ENCODE data around the gene C11orf16.
"Not testable (repeated sequence)": the region's sequence is repeated elsewhere in the genome, so short reads cannot be mapped to it uniquely, and the experiment has no call there.

Gene C11orf16

DNA sequence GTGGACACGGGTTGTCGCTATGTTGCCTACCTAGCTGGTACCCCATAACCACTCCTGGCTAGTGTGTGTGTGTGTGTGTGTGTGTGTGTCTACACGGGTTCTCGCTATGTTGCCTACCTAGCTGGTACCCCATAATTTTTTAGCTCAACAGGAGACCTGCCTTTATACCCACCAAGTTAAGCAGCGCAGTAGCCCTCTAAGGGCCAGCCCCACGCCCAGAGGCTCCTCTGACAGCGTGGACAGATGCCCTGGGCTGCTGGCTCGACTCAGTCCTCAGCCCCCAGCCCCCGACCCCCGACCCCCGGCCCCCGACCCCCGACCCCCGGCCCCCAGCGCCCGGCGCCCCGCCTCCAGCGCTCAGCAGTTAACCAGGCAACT is 22.1 kb downstream of the C11orf16 start:
- peaks cover 13% of the 10 kb centered on the region for H3K4me1 ChIP-seq (ENCODE audit: control insufficient read depth, low read depth, low read length)
- H3K36me3 ChIP-seq (ENCODE audit: control insufficient read depth, low read depth, low read length): peaks cover 4% of the 10 kb centered on the region
- H3K27me3 ChIP-seq (ENCODE audit: control insufficient read depth, insufficient read depth, low read length): peaks cover 26% of the 10 kb centered on the region
- no peak overlapping the region for H3K9ac ChIP-seq (ENCODE audit: low read length)
- no peak overlapping the region for H3K27ac ChIP-seq (ENCODE audit: low read length)
- H3K9me3 ChIP-seq (ENCODE audit: control insufficient read depth, low read depth, low read length): no peaks in the 10 kb centered on the region
- peak overlapping the region; percentile 64 for H3K4me3 ChIP-seq (ENCODE audit: low read length)

DNA sequence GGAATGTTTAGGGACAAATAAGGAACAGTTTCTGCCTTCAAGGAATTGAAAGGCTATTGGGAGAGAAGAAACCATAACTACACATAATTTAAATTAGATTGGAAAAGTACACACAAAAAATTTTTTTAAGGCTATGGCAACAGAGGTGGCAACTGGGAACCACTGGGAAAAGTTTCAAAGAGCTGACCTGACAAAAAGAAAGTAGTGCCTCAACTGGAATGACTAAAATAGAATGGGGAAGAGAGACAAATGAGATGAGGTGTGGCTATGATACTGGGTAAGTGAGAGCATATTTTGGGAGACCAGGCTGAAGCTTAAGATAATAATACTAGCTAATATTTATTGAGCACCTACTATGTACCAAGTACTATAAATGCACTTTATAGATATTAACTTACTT is 24.6 kb downstream of the C11orf16 start:
- peaks cover 8% of the 10 kb centered on the region for H3K4me1 ChIP-seq (ENCODE audit: control insufficient read depth, low read depth, low read length)

DNA sequence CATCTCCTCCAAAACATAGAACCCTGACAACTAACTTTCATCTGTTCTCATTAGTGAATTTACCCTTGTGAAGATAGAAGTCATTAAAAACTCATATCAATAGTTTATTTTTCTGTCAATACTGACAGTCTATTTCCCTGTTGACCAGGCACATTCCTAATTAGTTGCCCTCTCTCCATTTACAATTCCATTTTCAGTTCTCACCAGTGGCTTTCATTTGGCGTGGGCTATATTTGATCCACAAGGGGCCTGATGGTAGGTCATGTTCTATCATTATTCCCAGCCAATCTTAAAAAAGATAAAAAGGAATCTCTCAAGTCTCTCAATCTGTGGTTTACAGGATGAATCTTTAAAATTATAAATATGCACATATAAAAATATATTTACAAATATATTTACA is 25.6 kb downstream of the C11orf16 start:
- Histone ChIP-seq H3K36me3 (ENCODE audit: control insufficient read depth, low read depth, low read length) (no peaks in the 10 kb centered on the region), H3K4me1 (ENCODE audit: control insufficient read depth, low read depth, low read length) (peaks cover 4% of the 10 kb centered on the region)

More for the DNA sequence above, 24.6 kb downstream of the C11orf16 start:
- H3K4me3 ChIP-seq (ENCODE audit: low read length): no peak overlapping the region
- H3K36me3 ChIP-seq (ENCODE audit: control insufficient read depth, low read depth, low read length): no peaks in the 10 kb centered on the region
- no peak overlapping the region for H3K27ac ChIP-seq (ENCODE audit: low read length)
- peaks cover 26% of the 10 kb centered on the region for H3K27me3 ChIP-seq (ENCODE audit: control insufficient read depth, insufficient read depth, low read length)
- H3K9ac ChIP-seq (ENCODE audit: low read length): no peak overlapping the region
- no peaks in the 10 kb centered on the region for H3K9me3 ChIP-seq (ENCODE audit: control insufficient read depth, low read depth, low read length)

DNA sequence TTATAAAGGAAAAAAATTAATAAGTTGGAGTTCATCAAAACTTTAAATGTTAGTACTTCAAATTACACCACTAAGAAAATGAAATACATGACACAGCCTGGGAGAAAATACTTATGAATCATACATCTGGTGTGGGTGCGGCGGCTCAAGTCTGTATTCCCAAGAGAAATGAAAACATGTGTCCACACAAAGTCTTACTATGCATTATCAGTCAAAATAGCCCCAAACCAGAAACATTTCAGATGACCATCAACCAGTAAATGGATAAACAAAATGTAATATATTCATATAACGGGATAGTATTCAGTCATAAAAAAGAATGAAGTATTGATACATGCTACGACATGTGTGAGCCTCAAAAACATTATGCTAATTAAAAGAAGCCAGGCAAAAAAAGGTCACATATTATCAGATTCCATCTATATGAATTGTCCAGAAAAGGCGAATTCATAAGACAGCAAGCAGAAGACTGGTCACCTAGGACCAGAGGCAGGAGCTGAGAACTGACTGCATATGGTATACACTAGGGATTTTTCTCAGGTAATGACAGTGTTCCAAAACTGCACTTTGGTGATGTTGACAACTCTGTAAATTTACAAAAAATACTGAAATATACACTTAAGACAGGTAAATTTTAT is 27.1 kb downstream of the C11orf16 start:
- Histone ChIP-seq H3K9me3 (ENCODE audit: control insufficient read depth, low read depth, low read length) (no peaks in the 10 kb centered on the region), H3K27ac (ENCODE audit: low read length) (no peak overlapping the region), H3K9ac (ENCODE audit: low read length) (no peak overlapping the region), H3K4me3 (ENCODE audit: low read length) (no peak overlapping the region), H3K4me1 (ENCODE audit: control insufficient read depth, low read depth, low read length) (peaks cover 4% of the 10 kb centered on the region), H3K36me3 (ENCODE audit: control insufficient read depth, low read depth, low read length) (no peaks in the 10 kb centered on the region), H3K27me3 (ENCODE audit: control insufficient read depth, insufficient read depth, low read length) (peaks cover 26% of the 10 kb centered on the region)

More for the DNA sequence above, 25.6 kb downstream of the C11orf16 start:
- no peak overlapping the region for H3K9ac ChIP-seq (ENCODE audit: low read length)
- no peaks in the 10 kb centered on the region for H3K9me3 ChIP-seq (ENCODE audit: control insufficient read depth, low read depth, low read length)
- no peak overlapping the region for H3K27ac ChIP-seq (ENCODE audit: low read length)
- no peak overlapping the region for H3K4me3 ChIP-seq (ENCODE audit: low read length)
- H3K27me3 ChIP-seq (ENCODE audit: control insufficient read depth, insufficient read depth, low read length): peaks cover 26% of the 10 kb centered on the region

DNA sequence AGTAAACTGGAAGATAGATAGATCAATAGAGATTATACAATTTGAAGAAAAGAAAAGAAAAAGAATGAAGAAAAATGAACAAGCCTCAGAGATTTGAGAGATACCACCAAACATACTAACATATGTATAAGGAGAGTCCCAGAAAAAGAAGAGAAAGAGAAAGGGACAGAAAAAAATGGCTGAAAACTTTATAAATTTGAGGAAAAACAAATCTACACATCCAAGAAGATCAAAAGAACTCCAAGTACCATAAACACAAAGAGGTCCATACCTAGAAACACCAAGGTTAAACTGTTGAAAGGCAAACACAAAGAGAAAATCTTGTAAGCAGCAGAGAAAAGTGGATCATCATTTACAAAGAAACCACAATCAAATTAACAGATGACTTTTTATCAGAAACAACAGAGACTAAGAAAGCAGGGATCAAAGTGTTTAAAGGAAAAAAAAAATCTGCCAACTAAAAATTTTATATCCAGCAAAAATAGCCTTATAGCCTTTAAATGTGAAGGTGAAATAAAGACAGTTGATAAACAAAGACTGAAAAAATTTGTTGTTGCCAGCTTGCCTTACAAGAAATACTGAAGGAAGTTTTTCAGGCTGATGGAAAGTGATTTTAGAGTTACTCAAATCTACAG is 33.5 kb downstream of the C11orf16 start:
- H3K27me3 ChIP-seq (ENCODE audit: control insufficient read depth, insufficient read depth, low read length): no peaks in the 10 kb centered on the region
- no peaks in the 10 kb centered on the region for H3K4me1 ChIP-seq (ENCODE audit: control insufficient read depth, low read depth, low read length)
- no peak overlapping the region for H3K9ac ChIP-seq (ENCODE audit: low read length)
- H3K4me3 ChIP-seq (ENCODE audit: low read length): no peak overlapping the region
- no peak overlapping the region for H3K27ac ChIP-seq (ENCODE audit: low read length)
- H3K36me3 ChIP-seq (ENCODE audit: control insufficient read depth, low read depth, low read length): no peaks in the 10 kb centered on the region
- peaks cover 5% of the 10 kb centered on the region for H3K9me3 ChIP-seq (ENCODE audit: control insufficient read depth, low read depth, low read length)

DNA sequence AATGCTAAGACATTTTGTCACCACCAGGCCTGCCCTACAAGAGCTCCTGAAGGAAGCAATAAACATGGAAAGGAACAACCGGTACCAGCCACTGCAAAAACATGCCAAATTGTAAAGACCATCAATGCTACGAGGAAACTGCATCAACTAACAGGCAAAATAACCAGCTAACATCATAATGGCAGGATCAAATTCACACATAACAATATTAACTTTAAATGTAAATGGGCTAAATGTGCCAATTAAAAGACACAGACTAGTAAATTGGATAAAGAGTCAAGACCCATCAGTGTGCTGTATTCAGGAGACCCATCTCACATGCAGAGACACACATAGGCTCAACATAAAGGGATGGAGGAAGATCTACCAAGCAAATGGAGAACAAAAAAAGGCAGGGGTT is 41.6 kb downstream of the C11orf16 start:
- H3K4me3 ChIP-seq (ENCODE audit: low read length); H3K27me3 ChIP-seq (ENCODE audit: control insufficient read depth, insufficient read depth, low read length); H3K9me3 ChIP-seq (ENCODE audit: control insufficient read depth, low read depth, low read length); H3K4me1 ChIP-seq (ENCODE audit: control insufficient read depth, low read depth, low read length); H3K36me3 ChIP-seq (ENCODE audit: control insufficient read depth, low read depth, low read length); H3K27ac ChIP-seq (ENCODE audit: low read length); H3K9ac ChIP-seq (ENCODE audit: low read length): not testable (repeated sequence)

DNA sequence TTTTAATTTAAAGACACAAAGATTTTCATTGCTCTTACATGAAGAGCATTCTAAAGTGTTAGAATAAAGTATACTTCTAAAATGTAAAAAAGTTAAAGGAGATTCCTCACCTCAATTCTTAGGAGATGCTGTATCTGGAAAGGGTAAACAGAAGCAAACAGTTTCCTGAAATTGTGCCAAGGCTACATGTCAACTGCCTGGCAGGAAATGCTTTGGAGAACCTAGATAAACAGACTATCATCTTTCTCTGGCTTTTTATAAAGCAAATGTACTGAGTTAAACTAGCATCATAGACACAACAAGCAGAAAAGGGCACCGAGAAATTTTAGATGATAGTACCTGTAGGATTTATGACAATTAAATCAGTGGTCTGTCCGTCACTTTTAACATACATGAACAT is 46.4 kb downstream of the C11orf16 start:
- no peaks in the 10 kb centered on the region for H3K27me3 ChIP-seq (ENCODE audit: control insufficient read depth, insufficient read depth, low read length)
- H3K4me1 ChIP-seq (ENCODE audit: control insufficient read depth, low read depth, low read length): no peaks in the 10 kb centered on the region
- no peak overlapping the region for H3K9ac ChIP-seq (ENCODE audit: low read length)

DNA sequence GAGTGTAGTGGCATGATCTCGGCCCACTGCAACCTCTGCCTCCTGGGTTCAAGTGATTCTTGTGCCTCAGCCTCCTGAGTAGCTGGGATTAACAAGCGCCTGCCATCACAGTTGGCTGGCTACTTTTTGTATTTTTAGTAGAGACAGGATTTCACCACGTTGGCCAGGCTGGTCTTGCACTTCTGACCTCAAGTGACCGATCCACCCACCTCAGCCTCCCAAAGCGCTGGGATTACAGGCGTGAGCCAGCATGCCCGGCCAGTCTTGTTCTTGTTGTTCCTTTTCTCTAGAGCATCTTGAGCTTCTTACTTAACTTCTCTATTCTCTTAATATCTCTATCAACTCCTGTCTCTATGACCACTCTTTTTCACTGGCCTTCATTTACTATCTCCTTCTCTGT is 51.2 kb downstream of the C11orf16 start:
- H3K27ac ChIP-seq (ENCODE audit: low read length); H3K4me3 ChIP-seq (ENCODE audit: low read length): not testable (repeated sequence)

More for the DNA sequence above, 46.4 kb downstream of the C11orf16 start:
- Histone ChIP-seq H3K4me3 (ENCODE audit: low read length) (no peak overlapping the region), H3K27ac (ENCODE audit: low read length) (no peak overlapping the region), H3K9me3 (ENCODE audit: control insufficient read depth, low read depth, low read length) (no peaks in the 10 kb centered on the region), H3K36me3 (ENCODE audit: control insufficient read depth, low read depth, low read length) (no peaks in the 10 kb centered on the region)

DNA sequence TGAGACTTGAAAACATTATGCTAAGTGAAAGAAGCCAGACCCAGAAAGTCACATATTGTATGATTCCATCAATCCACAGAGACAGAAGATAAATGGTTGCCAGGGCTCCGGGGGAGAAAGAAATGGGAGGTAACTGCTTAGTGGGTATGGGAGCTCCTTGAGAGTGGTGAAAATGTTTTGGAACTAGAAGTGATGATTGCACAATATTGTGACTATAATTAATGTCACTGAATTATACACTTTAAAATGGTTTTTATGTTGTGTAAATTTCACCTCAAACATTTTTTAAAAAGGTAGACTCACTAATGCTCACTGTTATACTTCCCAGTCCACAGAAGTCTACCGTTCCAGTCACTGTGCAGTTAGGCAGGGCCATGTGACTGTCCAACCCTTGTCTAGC is 54.0 kb downstream of the C11orf16 start:
- Histone ChIP-seq H3K27ac (ENCODE audit: low read length) (no peak overlapping the region), H3K4me1 (ENCODE audit: control insufficient read depth, low read depth, low read length) (no peaks in the 10 kb centered on the region)

More for the DNA sequence above, 51.2 kb downstream of the C11orf16 start:
- not testable (repeated sequence) for H3K9ac ChIP-seq (ENCODE audit: low read length); H3K9me3 ChIP-seq (ENCODE audit: control insufficient read depth, low read depth, low read length); H3K36me3 ChIP-seq (ENCODE audit: control insufficient read depth, low read depth, low read length); H3K4me1 ChIP-seq (ENCODE audit: control insufficient read depth, low read depth, low read length); H3K27me3 ChIP-seq (ENCODE audit: control insufficient read depth, insufficient read depth, low read length)

DNA sequence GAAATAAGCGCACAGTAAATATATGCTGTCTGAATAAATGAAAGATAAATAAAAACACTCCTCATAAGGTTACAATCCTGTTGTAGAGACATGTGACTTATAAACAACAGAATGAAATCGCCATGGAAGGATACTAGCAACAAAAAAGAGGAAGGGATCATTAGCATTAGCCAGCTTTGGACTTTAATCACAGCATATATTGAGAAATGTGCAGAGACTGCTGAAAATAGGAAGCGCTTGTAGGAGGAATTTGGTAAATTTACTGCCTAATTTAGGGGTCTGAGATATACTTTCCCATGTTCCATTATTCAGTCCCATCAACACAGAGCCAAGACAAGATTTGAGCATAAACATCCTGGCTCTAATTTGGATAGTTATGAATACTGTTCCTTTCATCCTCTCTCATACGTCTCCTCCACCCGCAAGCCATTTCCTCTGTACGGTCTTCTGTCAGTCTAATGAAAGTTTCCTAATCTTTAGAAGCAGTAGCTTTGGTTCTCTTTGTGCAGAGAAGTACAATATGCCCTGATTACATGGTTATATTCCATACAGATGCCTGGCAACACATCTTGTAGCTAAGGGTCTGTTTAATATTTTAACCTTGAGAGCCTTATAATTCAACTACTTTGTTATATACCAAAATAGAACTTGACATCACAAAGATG is 58.9 kb downstream of the C11orf16 start:
- Histone ChIP-seq H3K27ac (ENCODE audit: low read length) (no peak overlapping the region), H3K4me1 (ENCODE audit: control insufficient read depth, low read depth, low read length) (peaks cover 12% of the 10 kb centered on the region), H3K9ac (ENCODE audit: low read length) (no peak overlapping the region), H3K4me3 (ENCODE audit: low read length) (no peak overlapping the region), H3K9me3 (ENCODE audit: control insufficient read depth, low read depth, low read length) (no peaks in the 10 kb centered on the region), H3K36me3 (ENCODE audit: control insufficient read depth, low read depth, low read length) (no peaks in the 10 kb centered on the region), H3K27me3 (ENCODE audit: control insufficient read depth, insufficient read depth, low read length) (no peaks in the 10 kb centered on the region)

More for the DNA sequence above, 54.0 kb downstream of the C11orf16 start:
- Histone ChIP-seq H3K9ac (ENCODE audit: low read length) (no peak overlapping the region), H3K9me3 (ENCODE audit: control insufficient read depth, low read depth, low read length) (no peaks in the 10 kb centered on the region), H3K36me3 (ENCODE audit: control insufficient read depth, low read depth, low read length) (no peaks in the 10 kb centered on the region), H3K27me3 (ENCODE audit: control insufficient read depth, insufficient read depth, low read length) (no peaks in the 10 kb centered on the region), H3K4me3 (ENCODE audit: low read length) (no peak overlapping the region)

DNA sequence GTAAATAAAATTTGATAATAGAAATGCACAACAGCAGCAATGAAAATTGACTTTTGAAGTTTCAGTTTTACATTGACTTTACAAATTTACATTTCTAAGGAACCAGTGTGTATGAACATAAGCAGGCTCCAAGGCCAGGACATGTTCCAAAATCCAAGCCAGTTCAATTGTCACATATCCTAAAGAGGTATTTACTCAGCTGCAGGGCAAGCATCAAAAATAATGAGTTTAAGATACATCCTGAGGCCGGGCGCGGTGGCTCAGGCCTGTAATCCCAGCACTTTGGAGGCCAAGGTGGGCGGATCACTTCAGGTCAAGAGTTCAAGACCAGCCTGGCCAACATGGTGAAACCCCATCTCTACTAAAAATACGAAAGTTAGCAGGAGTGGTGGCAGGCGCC is 60.8 kb downstream of the C11orf16 start:
- Histone ChIP-seq H3K27me3 (ENCODE audit: control insufficient read depth, insufficient read depth, low read length) (no peaks in the 10 kb centered on the region), H3K9ac (ENCODE audit: low read length) (peak overlapping the region; percentile 65), H3K36me3 (ENCODE audit: control insufficient read depth, low read depth, low read length) (no peaks in the 10 kb centered on the region), H3K9me3 (ENCODE audit: control insufficient read depth, low read depth, low read length) (no peaks in the 10 kb centered on the region), H3K4me1 (ENCODE audit: control insufficient read depth, low read depth, low read length) (peaks cover 18% of the 10 kb centered on the region), H3K27ac (ENCODE audit: low read length) (no peak overlapping the region), H3K4me3 (ENCODE audit: low read length) (peak overlapping the region; percentile 62)
